IPS-18a (cell line): ENCODE results near the gene PARP3.

ENCODE experiments used
- H3K27ac ChIP-seq: one replicate; pipeline ENCODE4 v1.5.1; 2013; ENCODE audit warnings: low read length
- H3K27me3 ChIP-seq: one replicate; pipeline ENCODE4 v1.6.1; 2013; ENCODE audit warnings: mild to moderate bottlenecking, low read length; ENCODE audit not compliant: control insufficient read depth, insufficient read depth
- H3K36me3 ChIP-seq: one replicate; pipeline ENCODE4 v1.6.1; 2013; ENCODE audit warnings: low read depth, low read length; ENCODE audit not compliant: control insufficient read depth
- H3K4me1 ChIP-seq: one replicate; pipeline ENCODE4 v1.6.1; 2013; ENCODE audit warnings: low read depth, low read length; ENCODE audit not compliant: control insufficient read depth
- H3K4me3 ChIP-seq: one replicate; pipeline ENCODE4 v1.5.1; 2013; ENCODE audit warnings: low read length
- H3K9ac ChIP-seq: one replicate; pipeline ENCODE4 v1.6.1; 2013; ENCODE audit warnings: mild to moderate bottlenecking, low read length, moderate library complexity
- H3K9me3 ChIP-seq: one replicate; pipeline ENCODE4 v1.6.1; 2013; ENCODE audit warnings: low read depth, low read length; ENCODE audit not compliant: control insufficient read depth

PARP3 gene

GRCh38 chr3:51955893-51956770, 14.0 kb downstream of the PARP3 start:
- Histone ChIP-seq H3K27ac (no peak overlapping the region), H3K27me3 (peaks cover 48% of the 10 kb centered on the region), H3K4me3 (peak overlapping the region; percentile 52), H3K4me1 (peaks cover 4% of the 10 kb centered on the region), H3K9me3 (no peaks in the 10 kb centered on the region), H3K36me3 (no peaks in the 10 kb centered on the region), H3K9ac (no peak overlapping the region)

GRCh38 chr3:51957520-51958205, 15.5 kb downstream of the PARP3 start:
- H3K36me3 ChIP-seq, result no peaks in the 10 kb centered on the region

DNA sequence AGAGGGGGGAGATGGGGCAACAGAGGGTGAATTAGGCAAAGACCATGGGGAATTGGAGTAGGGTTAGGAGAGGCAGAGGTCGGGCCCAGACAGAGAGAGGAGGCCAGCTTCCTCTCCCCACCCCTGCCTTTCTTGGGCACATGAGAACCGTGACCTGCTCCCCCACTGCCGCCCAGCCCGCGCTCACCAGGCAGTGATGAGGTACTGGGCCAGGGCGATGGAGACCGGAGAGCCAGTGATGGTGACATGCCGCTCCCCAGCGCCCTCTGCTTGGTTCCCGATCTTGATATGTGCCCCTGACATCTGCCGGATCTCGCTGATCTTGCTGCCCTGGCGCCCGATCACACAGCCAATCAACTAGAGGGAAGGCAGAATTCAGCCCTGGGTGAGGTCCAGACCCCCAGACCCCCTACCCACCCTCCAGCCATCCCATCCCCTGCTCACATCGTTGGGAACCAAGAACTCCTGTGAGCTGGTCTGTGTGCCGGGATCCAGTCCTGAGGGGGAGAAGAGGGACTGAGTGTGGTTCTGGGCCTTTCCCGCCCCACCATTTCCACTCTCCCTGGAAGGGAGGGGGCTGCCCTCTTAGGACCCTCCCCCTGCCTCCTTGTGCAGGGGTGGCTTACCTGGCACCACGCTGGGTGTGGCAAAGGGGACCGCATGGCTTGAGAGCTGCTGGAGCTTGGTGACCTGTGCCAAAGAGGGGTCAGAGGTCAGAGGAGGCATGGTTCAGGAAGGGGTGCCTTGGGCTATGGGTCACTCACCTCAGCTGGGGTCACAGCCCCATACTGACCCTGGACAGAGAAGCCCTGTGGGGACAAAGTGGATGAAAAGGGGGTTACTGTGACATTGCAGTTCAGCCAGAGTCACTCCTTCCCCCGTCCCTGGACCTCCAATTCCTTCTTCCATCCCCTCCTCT, 16.7 kb downstream of the PARP3 start:
- Histone ChIP-seq H3K36me3 (no peaks in the 10 kb centered on the region), H3K27me3 (peaks cover 35% of the 10 kb centered on the region), H3K4me3 (no peak overlapping the region), H3K4me1 (peaks cover 9% of the 10 kb centered on the region), H3K9ac (no peak overlapping the region), H3K9me3 (no peaks in the 10 kb centered on the region), H3K27ac (no peak overlapping the region)

More at GRCh38 chr3:51957520-51958205, 15.5 kb downstream of the PARP3 start:
- no peaks in the 10 kb centered on the region for H3K9me3 ChIP-seq
- H3K9ac ChIP-seq, result no peak overlapping the region
- H3K27ac ChIP-seq, result no peak overlapping the region
- no peak overlapping the region for H3K4me3 ChIP-seq
- H3K4me1 ChIP-seq, result peaks cover 4% of the 10 kb centered on the region
- peaks cover 44% of the 10 kb centered on the region for H3K27me3 ChIP-seq

- Histone ChIP-seq H3K27ac (no peak overlapping the region), H3K4me3 (no peak overlapping the region), H3K4me1 (peaks cover 14% of the 10 kb centered on the region), H3K9me3 (no peaks in the 10 kb centered on the region), H3K9ac (no peak overlapping the region), H3K36me3 (no peaks in the 10 kb centered on the region), H3K27me3 (peaks cover 27% of the 10 kb centered on the region)
Measured at GRCh38 chr3:51959651-51960050, 17.5 kb downstream of the PARP3 start.

DNA sequence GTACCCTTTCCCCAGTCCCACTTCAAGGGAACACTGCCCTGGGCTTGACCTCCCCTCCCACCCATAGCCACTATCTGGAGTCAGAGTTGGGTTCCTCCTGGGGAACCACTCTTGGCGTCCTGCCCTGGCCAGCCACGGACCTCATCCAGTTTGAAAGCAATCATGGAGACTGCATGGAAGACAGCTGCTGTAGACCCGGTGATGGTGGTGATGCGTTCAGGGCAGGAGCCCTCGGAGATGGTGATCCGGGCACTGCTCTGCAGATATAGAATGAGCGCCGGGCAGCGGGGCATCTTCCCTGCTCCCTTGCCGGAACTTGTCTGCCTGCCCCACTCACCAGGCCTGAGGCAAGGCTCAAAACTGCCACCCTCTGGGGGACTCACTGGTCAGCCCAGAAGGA, 18.2 kb downstream of the PARP3 start:
- Histone ChIP-seq H3K36me3 (no peaks in the 10 kb centered on the region), H3K9me3 (no peaks in the 10 kb centered on the region), H3K9ac (no peak overlapping the region), H3K27ac (no peak overlapping the region), H3K27me3 (peaks cover 24% of the 10 kb centered on the region), H3K4me1 (peaks cover 17% of the 10 kb centered on the region), H3K4me3 (no peak overlapping the region)

- no peak overlapping the region for H3K4me3 ChIP-seq
- peaks cover 24% of the 10 kb centered on the region for H3K27me3 ChIP-seq
- peaks cover 21% of the 10 kb centered on the region for H3K4me1 ChIP-seq
- no peak overlapping the region for H3K27ac ChIP-seq
- no peaks in the 10 kb centered on the region for H3K9me3 ChIP-seq
- no peak overlapping the region for H3K9ac ChIP-seq
- H3K36me3 ChIP-seq, result no peaks in the 10 kb centered on the region
Measured at GRCh38 chr3:51961011-51961410, 18.8 kb downstream of the PARP3 start.

DNA sequence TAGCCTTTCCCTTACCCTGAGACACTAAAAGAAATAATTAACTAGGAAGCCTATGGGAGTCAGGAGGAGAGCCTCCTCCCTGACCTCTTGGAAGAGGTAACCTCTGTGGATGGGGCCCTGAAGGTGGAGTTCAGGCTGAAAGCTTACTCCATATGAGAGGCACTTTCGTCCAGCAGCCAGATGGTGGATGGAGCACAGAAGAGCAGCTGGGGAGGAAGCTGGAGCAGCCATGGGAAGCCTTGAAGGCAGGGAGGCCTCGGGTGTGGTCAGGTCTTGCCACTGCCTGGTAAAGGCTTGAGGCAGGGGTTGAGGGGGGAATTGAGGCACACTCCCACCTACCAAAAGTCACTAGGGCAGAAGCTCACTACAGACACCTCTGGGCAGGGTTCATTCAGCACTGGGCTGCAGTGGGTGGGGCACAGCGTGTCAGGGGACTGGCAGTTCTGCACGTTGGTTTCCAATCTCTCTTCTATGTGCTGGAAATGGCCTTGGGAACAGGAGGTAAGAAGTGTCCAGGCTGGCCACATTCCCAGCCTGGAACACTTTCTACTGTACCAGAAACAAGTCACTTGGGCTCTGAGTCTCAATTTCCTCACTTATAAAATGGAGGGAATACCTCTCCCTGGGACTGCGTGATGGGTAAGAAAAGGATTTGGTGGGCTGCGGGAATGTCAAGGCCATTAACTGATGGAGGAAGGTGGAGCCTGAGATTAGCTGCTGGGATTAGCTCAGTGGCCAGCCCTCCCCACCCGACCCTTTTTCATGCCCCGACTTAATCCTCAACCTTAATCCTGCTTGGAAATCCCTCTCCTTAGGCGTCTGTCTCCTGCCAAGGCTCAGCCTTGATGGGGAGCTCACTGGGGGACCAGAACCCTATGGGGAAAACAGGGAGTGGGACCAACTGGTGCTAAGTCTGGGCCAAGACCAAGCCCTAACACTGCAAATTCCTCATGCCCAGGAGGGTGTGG, 19.7 kb downstream of the PARP3 start:
- Histone ChIP-seq H3K36me3 (no peaks in the 10 kb centered on the region), H3K4me1 (peaks cover 25% of the 10 kb centered on the region), H3K4me3 (no peak overlapping the region)

GRCh38 chr3:51962854-51963530, 20.8 kb downstream of the PARP3 start:
- H3K36me3 ChIP-seq, result no peaks in the 10 kb centered on the region
- no peak overlapping the region for H3K9ac ChIP-seq

More for the DNA sequence above, 19.7 kb downstream of the PARP3 start:
- Histone ChIP-seq H3K27me3 (peaks cover 24% of the 10 kb centered on the region), H3K9ac (no peak overlapping the region), H3K9me3 (no peaks in the 10 kb centered on the region), H3K27ac (no peak overlapping the region)

DNA sequence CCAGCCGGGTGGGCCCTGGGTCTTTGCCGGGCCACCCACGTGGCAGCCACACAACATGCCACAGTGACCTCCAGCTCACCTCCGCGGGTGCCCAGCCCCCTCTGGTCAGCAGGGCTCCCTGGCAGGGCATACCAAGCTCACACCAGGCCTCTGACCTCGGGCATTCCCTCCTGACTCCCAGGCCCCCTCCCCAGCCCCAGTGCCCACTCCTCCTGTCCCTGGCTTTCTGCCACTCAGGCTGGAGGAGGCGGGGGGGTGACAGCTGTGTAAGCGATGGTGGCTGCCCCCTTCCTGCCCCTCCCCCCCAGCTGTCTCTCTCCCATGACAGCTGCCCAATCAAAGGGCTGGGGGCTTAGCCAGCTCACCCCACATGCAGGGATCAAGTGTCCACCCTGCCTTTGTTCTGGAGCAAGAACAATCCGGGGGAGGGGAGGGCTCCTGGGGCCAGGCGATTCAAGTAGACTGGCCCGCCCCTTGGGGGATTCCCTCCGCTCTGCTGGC, 21.8 kb downstream of the PARP3 start:
- Histone ChIP-seq H3K4me1 (peaks cover 32% of the 10 kb centered on the region), H3K9ac (no peak overlapping the region), H3K27ac (no peak overlapping the region), H3K9me3 (no peaks in the 10 kb centered on the region), H3K27me3 (peaks cover 19% of the 10 kb centered on the region), H3K36me3 (no peaks in the 10 kb centered on the region), H3K4me3 (peak overlapping the region; percentile 7)

More at GRCh38 chr3:51962854-51963530, 20.8 kb downstream of the PARP3 start:
- no peak overlapping the region for H3K4me3 ChIP-seq
- H3K27me3 ChIP-seq, result peaks cover 19% of the 10 kb centered on the region
- no peak overlapping the region for H3K27ac ChIP-seq
- H3K4me1 ChIP-seq, result peaks cover 25% of the 10 kb centered on the region
- no peaks in the 10 kb centered on the region for H3K9me3 ChIP-seq

GRCh38 chr3:51964521-51964920, 22.4 kb downstream of the PARP3 start:
- Histone ChIP-seq H3K4me3 (peak overlapping the region; percentile 7), H3K4me1 (peaks cover 37% of the 10 kb centered on the region)

More at GRCh38 chr3:51964521-51964920, 22.4 kb downstream of the PARP3 start:
- H3K9me3 ChIP-seq, result no peaks in the 10 kb centered on the region
- H3K36me3 ChIP-seq, result no peaks in the 10 kb centered on the region
- H3K27ac ChIP-seq, result no peak overlapping the region
- peaks cover 19% of the 10 kb centered on the region for H3K27me3 ChIP-seq
- H3K9ac ChIP-seq, result no peak overlapping the region
